Measurements from ENCODE around the gene PRAMEF12.
"Not testable (repeated sequence)": the region's sequence is repeated elsewhere in the genome, so short reads cannot be mapped to it uniquely, and the experiment has no call there.

Gene PRAMEF12

DNA sequence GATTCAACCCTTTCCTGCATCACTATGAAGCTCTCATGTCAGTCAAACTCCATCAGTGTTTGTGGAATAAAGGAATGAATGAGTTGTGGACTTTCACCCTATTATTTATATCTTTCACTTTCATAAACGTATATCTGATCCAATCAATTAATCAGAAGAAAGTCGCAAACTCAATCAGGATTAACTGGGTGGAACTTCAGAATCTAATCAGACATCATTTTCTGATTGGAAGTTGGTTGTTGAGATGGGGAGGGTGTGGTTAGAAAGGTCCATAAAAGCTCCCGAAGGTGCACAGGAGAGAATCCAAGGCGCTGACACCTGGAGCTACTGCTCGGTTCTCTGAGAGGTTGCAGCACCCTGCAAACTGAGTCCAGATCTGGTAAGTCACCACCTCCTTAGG is at the start of gene PRAMEF12:
PRAMEF12 (plus strand) TSS at position 301 of the 400 bp plus-strand sequence. CDS start 1,130 bp downstream, outside the sequence.
- no peak for DNase-seq (ENCODE audit: low read depth, low spot score)

DNA sequence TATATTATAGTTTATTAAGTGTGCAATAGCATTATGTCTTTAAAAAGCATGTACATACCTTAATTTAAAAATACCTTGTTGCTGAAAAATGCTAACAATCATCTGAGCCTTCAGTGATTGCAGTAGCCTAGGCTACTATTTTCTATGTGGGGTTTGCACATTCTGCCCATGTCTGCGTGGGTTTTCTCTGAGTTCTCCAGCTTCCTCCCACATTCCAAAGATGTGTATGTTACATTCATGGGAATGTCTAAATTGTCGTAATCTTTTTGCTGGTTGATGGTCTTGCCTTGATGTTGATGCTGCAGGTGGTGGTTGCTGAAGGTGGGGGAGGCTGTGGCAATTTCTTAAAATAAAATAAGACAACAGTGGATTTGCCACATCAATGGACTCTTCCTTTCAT is 45.1 kb upstream of the PRAMEF12 start:
- no peak for DNase-seq (ENCODE audit: low read depth, low spot score)

DNA sequence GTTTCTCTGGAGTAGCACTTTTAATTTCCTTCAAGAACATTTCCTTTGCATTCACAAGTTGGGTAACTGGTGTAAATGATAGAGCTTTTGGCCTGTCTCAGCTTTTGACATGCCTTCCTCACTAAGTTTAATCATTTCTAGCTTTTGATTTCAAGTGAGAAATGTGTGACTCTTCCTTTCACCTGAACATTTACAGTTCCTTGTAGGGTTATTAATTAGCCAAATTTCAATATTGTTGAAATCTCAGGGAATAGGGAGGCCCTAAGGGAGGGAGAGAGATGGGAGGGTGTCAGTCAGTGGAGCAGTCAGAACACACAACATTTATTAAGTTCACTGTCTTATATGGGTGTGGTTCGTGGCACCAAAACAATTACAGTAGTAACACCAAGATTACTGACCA is 43.4 kb upstream of the PRAMEF12 start:
- DNase-seq (ENCODE audit: low read depth, low spot score): no peak

DNA sequence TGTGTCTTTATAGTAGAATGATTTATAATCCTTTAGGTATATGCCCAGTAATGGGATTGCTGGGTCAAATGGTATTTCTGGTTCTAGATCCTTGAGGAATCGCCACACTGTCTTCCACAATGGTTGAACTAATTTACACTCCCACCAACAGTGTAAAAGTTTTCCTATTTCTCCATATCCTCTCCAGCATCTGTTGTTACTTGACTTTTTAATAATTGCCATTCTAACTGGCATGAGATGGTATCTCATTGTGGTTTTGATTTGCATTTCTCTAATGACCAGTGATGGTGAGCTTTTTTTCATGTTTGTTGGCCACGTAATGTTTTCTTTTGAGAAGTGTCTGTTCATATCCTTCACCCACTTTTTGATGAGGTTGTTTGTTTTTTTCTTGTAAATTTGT is 42.5 kb upstream of the PRAMEF12 start:
- DNase-seq (ENCODE audit: low read depth, low spot score): not testable (repeated sequence)

DNA sequence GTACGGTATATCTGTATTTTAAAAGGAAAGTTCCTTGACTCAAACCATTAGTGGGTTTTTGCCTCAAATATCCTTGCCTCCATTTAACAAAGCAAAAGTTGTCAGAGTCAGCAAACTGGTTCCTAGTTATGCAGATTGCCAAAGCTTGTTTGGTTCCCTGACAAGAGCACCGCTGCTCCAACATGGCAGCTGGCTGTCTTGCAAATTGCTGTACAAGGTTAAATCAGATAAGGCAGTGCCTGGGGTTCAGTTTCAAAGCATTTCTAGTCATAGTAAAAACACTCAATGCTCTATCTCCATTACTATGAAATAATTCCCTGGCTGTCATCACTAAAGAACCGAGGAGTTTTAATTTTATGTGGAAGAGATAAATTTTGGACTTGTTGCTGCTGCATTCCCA is 38.9 kb upstream of the PRAMEF12 start:
- DNase-seq (ENCODE audit: low read depth, low spot score): no peak

DNA sequence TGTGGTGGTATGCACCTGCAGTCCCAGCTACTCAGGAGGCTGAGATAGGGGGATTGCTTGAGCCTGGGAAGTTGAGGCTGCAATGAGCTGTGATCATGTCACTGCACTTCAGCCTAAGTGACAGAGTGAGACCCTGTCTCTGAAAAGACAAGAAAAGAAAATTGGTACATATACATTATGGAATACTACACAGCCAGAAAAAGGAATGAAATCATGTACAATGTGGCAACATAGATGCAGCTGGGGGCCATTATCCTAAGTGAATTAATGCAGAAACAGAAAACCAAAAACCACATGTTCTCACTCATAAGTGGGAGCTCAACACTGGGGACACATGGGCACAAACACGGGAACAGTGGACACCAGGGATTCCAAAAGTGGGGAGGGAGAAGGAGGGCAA is 34.6 kb upstream of the PRAMEF12 start:
- no peak for DNase-seq (ENCODE audit: low read depth, low spot score)

DNA sequence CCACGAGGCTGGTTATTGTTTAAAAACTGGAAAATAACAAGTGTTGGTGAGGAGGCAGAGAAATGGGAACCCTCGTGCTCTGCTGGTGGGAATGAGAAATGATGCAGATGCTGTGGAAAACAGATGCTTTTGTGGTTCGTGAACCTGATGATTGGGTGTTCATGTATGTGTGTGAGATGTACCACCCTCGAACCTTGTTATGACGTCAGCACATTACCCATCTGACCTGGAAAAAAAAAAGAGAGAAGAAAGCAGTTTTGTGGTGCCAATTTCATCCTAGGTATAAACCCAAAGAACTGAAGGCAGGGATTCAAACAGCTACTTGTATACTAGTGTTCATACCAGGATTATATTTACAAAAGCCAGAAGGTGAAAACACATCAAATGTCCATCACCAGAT is 33.9 kb upstream of the PRAMEF12 start:
- DNase-seq (ENCODE audit: low read depth, low spot score): no peak

DNA sequence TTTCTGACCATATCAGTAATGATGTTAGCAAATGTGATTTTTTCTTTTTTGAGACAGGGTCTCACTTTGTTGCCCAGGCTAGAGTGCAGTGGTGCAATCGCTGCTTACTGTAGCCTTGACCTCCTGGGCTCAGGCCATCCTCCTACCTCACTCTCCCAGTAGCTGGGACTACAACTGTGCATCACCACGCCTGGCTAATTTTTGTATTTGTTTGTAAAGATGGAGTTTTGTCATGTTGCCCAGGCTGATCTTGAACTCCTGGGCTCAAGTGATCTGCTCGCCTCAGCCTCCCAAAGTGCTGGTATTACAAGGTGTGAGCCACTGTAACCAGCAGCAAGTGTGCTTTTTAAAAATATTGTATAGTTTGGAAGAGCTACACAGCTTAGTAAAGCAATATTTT is 31.6 kb upstream of the PRAMEF12 start:
- no peak for DNase-seq (ENCODE audit: low read depth, low spot score)

DNA sequence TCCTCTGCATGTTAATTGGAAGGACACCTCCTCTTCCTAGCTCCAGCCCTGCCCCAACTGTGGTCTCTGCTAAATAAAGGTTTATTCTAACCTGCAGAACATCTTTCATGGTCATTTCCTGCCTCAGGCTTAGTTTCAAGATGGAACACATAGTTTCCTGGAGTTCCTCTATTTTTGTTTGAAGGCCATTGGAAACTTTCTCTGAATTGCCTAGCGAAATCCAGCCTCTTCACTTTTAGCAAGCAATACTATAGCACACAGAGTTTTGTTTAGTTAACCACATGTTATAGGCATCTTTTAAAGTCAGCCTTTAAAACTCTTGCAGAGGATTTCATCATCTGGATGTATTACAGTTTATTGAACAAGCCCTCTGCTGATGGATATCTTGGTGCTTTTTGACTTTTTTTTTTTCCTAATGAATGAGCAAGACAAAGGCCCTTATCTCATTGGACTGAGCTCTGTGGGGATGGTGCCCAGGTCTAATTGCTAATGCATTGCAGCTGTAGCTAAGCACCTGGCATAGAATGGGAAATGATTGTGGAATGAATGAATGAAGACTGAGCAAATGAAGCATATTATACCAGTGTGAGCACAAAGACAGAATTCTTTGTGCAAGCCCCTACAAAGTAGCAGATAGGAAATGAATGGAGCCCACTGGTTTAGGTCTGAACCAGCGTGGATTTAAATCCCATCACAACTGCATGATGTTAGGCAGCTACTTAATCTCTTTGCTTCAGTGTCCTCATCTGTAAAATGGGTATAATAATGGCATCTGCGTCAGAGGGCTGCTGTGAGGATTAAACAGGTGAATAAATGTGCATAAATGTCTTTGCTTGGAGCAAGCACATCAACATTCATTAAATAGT is 28.2 kb upstream of the PRAMEF12 start:
- no peak for DNase-seq (ENCODE audit: low read depth, low spot score)

DNA sequence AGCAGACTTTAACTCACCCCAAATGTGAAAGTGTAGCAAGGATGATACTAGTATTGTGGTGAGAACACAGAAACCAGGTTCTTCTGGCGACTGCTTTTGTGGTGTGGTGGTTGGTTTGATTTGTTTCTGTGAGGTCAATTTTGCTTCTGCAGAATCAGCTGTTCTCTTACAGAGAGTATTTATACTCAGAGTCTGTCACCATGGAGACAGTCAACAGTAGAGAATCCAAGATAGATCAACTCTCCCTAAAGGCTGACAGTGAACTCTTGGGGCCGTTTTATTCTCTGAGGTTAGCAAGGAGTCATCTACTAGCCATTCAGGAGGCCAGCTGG is 27.6 kb upstream of the PRAMEF12 start, which contains the start of gene CFAP107:
CFAP107 (plus strand) TSS at position 209 of the 332 bp plus-strand sequence. CDS start 231 bp downstream, outside the sequence.
- no peak for DNase-seq (ENCODE audit: low read depth, low spot score)

DNA sequence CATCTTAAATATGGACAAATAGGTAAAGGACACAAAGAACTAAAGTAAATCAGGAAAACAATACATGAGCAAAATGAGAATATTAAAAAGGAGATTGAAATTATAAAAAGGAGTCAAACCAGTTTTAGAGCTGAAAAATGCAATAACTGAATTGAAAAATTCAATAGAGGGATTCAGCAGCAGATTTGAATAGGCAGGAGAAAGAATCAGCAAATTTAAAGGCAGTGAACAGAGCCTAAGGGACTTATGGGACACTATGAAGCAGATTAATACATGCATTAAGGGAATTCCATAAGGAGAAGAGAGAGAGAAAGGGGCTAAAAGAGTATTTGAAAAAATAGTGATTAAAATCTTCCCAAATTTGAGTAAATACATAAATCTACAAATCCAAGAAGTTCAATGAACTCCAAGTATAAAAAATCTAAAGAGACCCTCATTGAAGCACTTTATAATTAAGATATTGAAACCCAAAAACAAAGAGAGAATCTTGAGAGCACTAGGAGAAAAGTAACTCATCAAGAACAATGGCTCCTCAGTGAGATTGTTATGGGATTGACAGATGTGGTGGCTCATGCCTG is 24.7 kb upstream of the PRAMEF12 start:
- DNase-seq (ENCODE audit: low read depth, low spot score): no peak

DNA sequence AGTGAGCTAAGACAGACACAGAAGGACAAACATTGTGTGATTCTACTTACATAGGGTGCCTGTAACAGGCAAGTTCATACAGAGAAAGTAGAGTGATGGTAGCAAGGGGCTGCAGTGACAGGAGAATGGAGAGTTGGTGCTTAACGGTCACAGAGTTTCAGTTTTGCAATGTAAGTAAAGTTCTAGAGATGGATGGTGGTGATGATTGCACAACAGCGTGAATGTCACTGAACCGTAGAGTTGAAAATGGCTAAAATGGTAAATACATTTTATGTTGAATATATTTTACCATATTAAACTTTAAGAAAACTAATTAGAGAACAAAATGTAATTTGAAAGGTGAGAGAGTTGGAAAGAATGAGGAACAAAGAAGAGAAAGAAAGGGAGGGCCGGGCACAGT is 18.8 kb upstream of the PRAMEF12 start:
- DNase-seq (ENCODE audit: low read depth, low spot score): no peak

DNA sequence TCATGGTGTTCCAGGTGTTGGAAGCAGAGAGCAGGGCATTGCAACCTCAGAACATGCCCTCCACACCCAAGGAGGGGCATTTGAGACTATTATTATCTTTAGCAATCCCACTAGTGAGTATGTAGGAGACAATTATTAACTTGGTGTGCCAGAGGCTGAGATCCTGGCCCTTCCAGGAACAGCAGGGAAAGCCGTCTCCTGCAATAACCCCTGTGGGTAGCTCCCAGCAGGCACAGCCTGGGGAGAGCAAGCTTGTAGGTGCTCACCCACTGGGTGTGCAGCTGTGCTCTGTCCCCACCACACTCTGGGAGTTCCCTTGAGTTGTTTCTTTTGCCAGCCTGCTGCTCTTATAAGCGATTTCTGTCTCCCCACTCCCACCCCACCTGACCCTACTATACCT is 17.3 kb upstream of the PRAMEF12 start:
- no peak for DNase-seq (ENCODE audit: low read depth, low spot score)

DNA sequence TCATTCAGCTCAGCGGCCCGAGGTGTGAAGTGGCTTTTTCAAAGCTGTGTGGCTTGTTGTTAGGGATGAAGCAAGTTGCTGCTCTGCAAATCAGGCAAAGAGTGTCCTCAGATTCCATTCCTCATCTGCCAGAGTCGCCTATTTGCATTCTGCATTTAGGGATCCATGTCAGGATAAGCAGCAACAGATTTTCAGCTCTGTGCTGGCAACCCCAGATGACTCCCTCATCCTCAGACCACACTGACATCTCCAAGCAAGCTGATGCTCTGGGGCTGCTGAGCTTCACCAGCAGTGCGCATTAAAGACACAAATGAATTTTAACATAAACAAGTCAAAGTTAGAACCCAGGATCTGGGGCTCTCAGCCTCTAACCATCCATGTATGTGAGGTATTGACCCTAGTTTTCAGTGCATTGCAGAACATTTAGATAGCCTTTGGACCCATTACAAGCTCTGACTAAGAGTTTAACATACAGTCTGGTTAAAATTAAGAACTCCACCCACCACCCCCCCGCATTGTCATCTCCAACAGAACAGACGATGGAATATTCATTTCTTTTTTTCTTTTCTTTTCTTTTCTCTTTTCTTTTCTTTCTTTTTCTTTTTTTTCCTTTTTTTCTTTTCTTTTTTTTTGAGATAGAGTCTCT is 16.6 kb upstream of the PRAMEF12 start:
- no peak for DNase-seq (ENCODE audit: low read depth, low spot score)

DNA sequence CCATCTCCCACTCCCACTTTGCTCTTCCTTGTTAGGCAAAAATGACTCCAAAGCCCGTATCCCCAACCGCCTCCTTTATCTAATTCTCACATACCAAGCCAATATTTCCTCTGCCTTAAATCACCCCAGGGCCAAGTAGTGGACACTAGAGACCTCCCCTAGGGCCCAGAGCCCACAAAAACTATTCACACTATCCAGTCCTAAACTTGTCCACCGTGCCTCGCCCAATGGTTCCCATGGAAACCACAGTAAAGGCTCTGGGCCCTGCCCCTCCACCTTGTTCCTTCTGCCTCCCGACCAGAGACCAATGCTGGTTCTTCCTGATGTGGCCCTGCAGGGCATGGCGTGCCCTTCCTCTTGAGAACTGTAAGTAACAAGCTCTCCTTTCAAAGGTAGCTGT is 15.7 kb upstream of the PRAMEF12 start:
- no peak for DNase-seq (ENCODE audit: low read depth, low spot score)

DNA sequence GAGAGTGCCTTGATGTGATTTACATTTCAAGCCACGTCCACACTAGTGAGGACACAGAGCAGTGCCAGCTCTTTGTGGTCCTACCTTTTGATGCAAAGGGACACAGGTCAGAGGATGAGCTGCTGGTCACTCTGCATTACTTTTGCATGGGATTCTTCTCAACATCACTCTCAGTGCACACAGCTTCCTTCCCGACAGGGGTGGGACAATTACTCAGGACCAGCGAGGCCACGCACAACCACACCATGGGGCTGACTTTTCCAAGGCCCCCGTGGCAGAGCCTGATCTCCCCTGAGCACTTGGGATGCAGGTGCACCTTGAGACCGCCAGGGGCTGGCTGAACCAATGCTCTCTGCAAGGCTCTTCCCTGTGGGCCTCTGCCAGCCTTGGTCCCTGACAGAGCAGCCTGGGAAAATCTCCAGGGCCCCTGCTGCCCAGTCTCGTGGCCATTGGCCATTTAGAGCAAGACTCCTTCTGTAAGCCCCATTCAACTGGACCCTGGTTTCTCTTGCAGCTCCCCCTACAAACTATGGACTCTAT is 13.2 kb upstream of the PRAMEF12 start:
- no peak for DNase-seq (ENCODE audit: low read depth, low spot score)

DNA sequence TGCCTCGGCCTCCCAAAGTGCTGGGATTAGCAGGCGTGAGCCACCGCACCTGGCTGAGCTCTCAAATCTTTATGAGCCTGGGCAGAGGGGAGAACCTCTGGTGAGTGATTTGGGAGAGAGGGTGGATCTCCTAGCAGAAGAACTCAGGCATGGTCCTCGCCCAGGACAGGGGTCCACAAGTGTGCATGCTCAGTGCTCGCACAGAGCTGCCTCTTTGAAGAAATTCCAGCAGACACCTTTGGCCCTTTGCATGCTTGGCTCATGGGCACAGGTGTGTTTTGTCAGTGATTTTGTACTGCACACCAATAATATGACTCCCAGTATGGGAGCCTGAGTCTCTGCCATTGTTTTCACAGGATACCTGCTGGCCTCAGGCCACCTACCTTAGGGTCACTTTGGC is 11.8 kb upstream of the PRAMEF12 start:
- DNase-seq (ENCODE audit: low read depth, low spot score): no peak

DNA sequence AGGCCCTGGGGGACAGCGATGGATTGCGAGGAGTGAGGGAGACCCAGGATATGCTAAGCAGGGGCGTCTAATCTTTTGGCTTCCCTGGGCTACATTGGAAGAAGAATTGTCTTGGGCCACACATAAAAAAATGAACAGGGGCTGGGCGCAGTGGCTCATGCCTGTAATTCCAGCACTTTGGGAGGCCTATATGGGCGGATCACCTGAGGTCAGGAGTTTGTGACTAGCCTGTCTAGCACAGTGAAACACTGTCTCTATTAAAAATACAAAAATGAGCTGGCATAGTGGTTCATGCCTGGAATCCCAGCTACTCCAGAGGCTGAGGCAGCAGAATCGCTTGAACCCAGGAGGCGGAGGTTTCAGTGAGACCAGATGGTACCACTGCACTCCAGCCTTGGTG is 10.8 kb upstream of the PRAMEF12 start:
- DNase-seq (ENCODE audit: low read depth, low spot score): no peak

DNA sequence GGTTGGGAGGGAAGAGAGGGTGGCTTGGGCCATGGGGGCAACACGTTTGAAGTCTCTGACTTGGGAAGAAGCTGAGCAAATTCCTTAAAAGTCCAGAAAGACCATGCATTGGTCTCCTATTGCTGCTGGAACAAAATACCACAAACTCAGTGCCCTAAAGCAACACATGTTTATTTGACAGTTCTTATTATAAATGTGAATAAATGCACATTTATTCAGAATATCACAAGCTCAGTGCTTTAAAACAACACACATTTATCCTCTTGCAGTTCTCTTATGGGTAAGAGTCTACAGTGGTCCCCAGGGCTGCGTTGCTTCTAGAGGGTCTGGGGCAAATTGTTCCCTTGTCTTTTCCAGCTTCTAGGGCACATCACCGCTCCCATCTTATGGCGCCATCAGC is 10.1 kb upstream of the PRAMEF12 start:
- no peak for DNase-seq (ENCODE audit: low read depth, low spot score)

DNA sequence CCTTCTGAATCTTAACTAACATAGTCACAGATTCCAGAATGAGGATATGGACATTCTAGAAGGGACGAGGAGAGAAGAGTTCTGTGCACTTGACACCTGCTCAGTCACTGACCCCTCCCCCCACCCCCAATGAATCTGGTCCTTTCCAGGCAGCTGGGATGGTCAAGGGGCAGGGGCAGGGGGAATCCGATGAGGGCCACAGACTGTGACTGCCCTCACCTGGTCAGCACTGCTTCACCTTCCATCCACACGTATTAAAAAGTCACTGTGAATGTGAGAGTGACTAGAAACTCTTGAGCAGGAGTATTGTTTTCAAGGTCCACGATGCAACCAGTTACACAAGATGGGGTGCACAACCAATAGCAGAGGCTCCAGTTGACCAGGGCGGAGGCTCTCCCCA is 9.5 kb upstream of the PRAMEF12 start:
- DNase-seq (ENCODE audit: low read depth, low spot score): no peak

DNA sequence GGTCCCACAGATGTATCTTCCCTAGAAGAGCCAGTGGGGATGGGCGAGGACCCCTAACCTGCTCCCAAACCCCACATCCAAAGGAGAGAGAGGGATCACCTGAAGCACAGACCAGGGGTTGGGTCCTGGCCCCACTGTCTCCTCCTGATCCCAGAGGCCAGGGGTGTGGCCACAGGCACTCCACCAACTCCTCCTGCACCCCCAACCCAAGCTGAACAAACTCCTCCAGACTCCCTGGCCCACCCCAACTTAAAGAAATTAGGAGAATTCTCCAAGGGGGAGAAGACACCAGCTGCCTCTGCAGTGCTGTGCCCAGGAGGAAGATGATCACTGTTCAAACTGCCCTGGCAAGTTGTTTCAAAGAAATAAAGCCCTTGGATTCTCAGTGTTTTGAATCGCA is 4.5 kb upstream of the PRAMEF12 start:
- no peak for DNase-seq (ENCODE audit: low read depth, low spot score)

DNA sequence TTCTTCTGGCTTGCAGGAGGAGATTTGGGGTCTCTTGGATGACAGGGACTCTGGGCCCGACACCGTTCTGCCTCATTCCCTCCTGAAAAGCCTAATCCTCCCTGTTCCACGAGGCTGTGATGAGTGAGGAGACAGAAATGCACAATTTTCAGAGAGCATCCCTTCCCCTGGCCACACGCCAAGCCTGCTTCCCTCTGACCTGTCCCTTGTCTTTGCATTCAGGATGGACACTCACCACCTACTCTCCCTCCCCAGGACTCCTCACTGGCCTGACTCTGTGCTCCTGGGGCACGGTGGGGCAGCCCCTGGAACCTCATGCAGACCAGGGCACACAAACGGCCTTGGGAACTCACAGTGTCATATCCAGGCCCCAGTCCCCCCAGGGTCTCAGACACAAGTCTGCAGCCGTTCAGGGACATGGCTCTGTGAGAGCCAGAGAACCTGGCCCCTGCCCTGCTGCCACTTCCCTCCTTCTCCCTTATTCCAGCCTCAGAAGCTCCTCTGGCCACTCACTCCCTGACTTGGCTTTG is 3.5 kb upstream of the PRAMEF12 start:
- no peak for DNase-seq (ENCODE audit: low read depth, low spot score)
